ENCODE results near the gene POC5. TPM values are rescaled to one million over a fixed set of nuclear protein-coding genes. Genes with fewer than 3 reads are reported as not detected.
A peak's percentile ranks its signal among the peaks of the same experiment; 100 is the strongest.

Gene POC5
- total RNA-seq, 4 donors from 2014 or later: 10.9 to 21.6 (median 11.4) TPM

- no peak for DNase-seq (ENCODE audit: low spot score in 2 of 2)
- WGBS: 49% methylated on average over 10 of the region's 10 CpGs
- peaks cover 7% of the 10 kb centered on the region for H3K4me1 ChIP-seq
- H3K27me3 ChIP-seq: no peaks in the 10 kb centered on the region
- no peak for TF ChIP-seq POLR2A (IDR thresholded peaks at IDR 0.05)
- TF ChIP-seq EP300 (IDR thresholded peaks at IDR 0.05): no peak
- no peak for TF ChIP-seq POLR2AphosphoS5 (IDR thresholded peaks at IDR 0.05)
- TF ChIP-seq CTCF (IDR thresholded peaks at IDR 0.05): no peak
- H3K27ac ChIP-seq: peak overlapping the region; percentile 60
- no peaks in the 10 kb centered on the region for H3K9me3 ChIP-seq
- H3K4me3 ChIP-seq: peak overlapping the region; percentile 3
- peaks cover 16% of the 10 kb centered on the region for H3K36me3 ChIP-seq
Observed at GRCh38 chr5:75668977-75669689, 48.1 kb downstream of the POC5 start.

DNA sequence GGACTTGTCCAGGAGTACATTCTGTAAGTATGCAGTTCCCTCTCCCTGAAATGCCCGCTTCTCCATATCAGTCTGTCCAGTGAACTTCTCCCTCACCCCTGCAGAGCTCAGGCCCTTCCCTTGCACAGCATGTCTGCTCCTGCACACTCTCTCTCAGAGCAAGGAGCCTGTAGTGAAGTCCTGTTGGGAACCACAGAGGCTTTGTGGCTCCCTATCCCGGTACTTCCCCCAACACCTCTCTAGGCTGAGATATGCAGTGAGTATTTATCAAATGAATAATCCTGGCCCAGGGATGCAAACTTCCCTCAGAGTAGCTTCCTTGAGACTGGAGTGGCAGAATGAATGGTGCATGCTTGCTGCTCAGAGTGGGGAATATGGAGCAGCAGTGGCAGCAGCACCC, 48.8 kb downstream of the POC5 start:
- DNase-seq (ENCODE audit: low spot score in 2 of 2): no peak
- Histone ChIP-seq H3K4me1 (peaks cover 7% of the 10 kb centered on the region), H3K36me3 (peaks cover 14% of the 10 kb centered on the region), H3K4me3 (no peak overlapping the region), H3K9me3 (no peaks in the 10 kb centered on the region), H3K27ac (no peak overlapping the region), H3K27me3 (no peaks in the 10 kb centered on the region)
- TF ChIP-seq CTCF (IDR thresholded peaks at IDR 0.05) (no peak), POLR2A (IDR thresholded peaks at IDR 0.05) (no peak), POLR2AphosphoS5 (IDR thresholded peaks at IDR 0.05) (no peak), EP300 (IDR thresholded peaks at IDR 0.05) (no peak)
- 84% methylated on average over 2 of the region's 2 CpGs for WGBS

GRCh38 chr5:75667586-75667985, 49.7 kb downstream of the POC5 start:
- DNase-seq (ENCODE audit: low spot score in 2 of 2): no peak
- TF ChIP-seq CTCF (IDR thresholded peaks at IDR 0.05): no peak
- no peak for TF ChIP-seq POLR2A (IDR thresholded peaks at IDR 0.05)
- TF ChIP-seq EP300 (IDR thresholded peaks at IDR 0.05): no peak
- no peak for TF ChIP-seq POLR2AphosphoS5 (IDR thresholded peaks at IDR 0.05)
- 57% methylated on average over 2 of the region's 2 CpGs for WGBS
- Histone ChIP-seq H3K27ac (no peak overlapping the region), H3K27me3 (no peaks in the 10 kb centered on the region), H3K9me3 (no peaks in the 10 kb centered on the region), H3K36me3 (peaks cover 5% of the 10 kb centered on the region), H3K4me1 (peaks cover 7% of the 10 kb centered on the region), H3K4me3 (no peak overlapping the region)

DNA sequence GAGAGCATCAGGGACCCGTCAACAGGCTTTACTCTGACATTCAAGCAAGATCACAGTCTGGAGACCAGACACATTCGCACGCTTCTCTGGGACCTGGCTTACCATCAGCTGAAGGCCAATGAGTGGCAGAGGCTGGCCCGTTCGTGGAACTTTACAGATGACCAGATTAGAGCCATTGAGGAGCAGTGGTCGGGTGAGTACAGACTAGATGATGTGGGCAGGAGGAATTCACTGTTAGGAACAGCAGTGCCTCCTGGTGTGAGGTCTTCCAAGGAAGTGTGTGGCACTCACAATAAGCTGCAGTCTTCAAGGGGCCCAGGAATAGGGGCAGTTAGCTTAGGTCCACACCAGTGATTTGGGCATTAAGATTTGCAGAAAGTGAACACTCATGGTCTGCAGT, 50.4 kb downstream of the POC5 start:
- WGBS: 79% methylated on average over 6 of the region's 6 CpGs
- peaks cover 7% of the 10 kb centered on the region for H3K4me1 ChIP-seq

More for the DNA sequence above, 50.4 kb downstream of the POC5 start:
- no peaks in the 10 kb centered on the region for H3K27me3 ChIP-seq
- no peak overlapping the region for H3K27ac ChIP-seq
- H3K9me3 ChIP-seq: no peaks in the 10 kb centered on the region
- H3K4me3 ChIP-seq: no peak overlapping the region
- TF ChIP-seq POLR2A (IDR thresholded peaks at IDR 0.05) (no peak), POLR2AphosphoS5 (IDR thresholded peaks at IDR 0.05) (no peak), CTCF (IDR thresholded peaks at IDR 0.05) (no peak)
- no peak for DNase-seq (ENCODE audit: low spot score in 2 of 2)
- no peaks in the 10 kb centered on the region for H3K36me3 ChIP-seq

Data from suprapubic skin (tissue), 4 donors.